ENCODE results near the gene CRLF2. TPM values are rescaled to one million over a fixed set of nuclear protein-coding genes. Genes with fewer than 3 reads are reported as not detected.

The CRLF2 gene
- total and polyA plus RNA-seq, 2 of the 8 experiments (the other 6 are each of a cell fraction or from before 2014, with no cell fraction given): 0.06 TPM; not detected in 1

GRCh38 chrX:1165535-1166196 is 46.8 kb downstream of the CRLF2 start:
- Histone ChIP-seq H2BK12ac (ENCODE audit: low read depth, low read length) (no peak overlapping the region), H3K18ac (ENCODE audit: extremely low read depth, low read length) (no peak overlapping the region), H3K36me3 (ENCODE audit: control insufficient read depth in 2 of 4, insufficient read depth in 4 of 4, low read length in 3 of 4) (no peaks in the 10 kb centered on the region), H4K20me1 (replicated peaks in 1 of 2; ENCODE audit: control insufficient read depth in 1 of 2, insufficient read depth in 2 of 2, low read length in 2 of 2) (no peaks in the 10 kb centered on the region), H2AFZ (ENCODE audit: low read length) (no peak overlapping the region), H3K9me3 (ENCODE audit: insufficient read depth in 2 of 2, low read depth in 1 of 2, low read length in 1 of 2) (peaks cover 0 to 3% of the 10 kb centered on the region in 2 experiments; a peak in 1 of 4 replicates), H3K4me1 (replicated peaks in 1 of 4; ENCODE audit: control insufficient read depth in 3 of 4, insufficient read depth in 4 of 4, low read length in 3 of 4) (peaks cover 0 to 3% (median 2%) of the 10 kb centered on the region in 4 experiments; a peak in 2 of 7 replicates), H2BK120ac (replicated peaks; ENCODE audit: low read depth, low read length) (peak overlapping the region; percentile 29), H2BK15ac (ENCODE audit: low read length) (no peak overlapping the region), H4K91ac (replicated peaks; ENCODE audit: insufficient read length, low read length) (no peak overlapping the region), H3K27ac (ENCODE audit: low read depth, low read length) (no peak overlapping the region), H4K8ac (ENCODE audit: extremely low read depth, insufficient read depth, low read length) (no peak overlapping the region), H3K23ac (ENCODE audit: insufficient read length) (no peak overlapping the region), H4K5ac (ENCODE audit: insufficient read length, low read depth, low read length) (peak overlapping the region; percentile 29), H2BK5ac (ENCODE audit: low read depth, low read length) (no peak overlapping the region), H3K9ac (replicated peaks in 1 of 4; ENCODE audit: extremely low read depth in 1 of 4, low read depth in 3 of 4, low read length in 3 of 4) (no peak overlapping the region), H3K79me2 (ENCODE audit: control insufficient read depth in 1 of 2, insufficient read depth in 2 of 2, low read length in 2 of 2) (no peaks in the 10 kb centered on the region), H3K27me3 (replicated peaks in 1 of 4; ENCODE audit: control insufficient read depth in 3 of 4, extremely low read depth in 1 of 4, insufficient read depth in 3 of 4, low read length in 3 of 4) (no peaks in the 10 kb centered on the region), H2AK5ac (ENCODE audit: low read depth, low read length) (no peak overlapping the region), H2BK20ac (ENCODE audit: low read length) (no peak overlapping the region; the same call in 1 of the 2 replicates), H3K56ac (replicated peaks; ENCODE audit: insufficient read length, low read depth, low read length) (no peak overlapping the region), H3K79me1 (ENCODE audit: low read depth, low read length) (no peaks in the 10 kb centered on the region), H3K23me2 (ENCODE audit: low read depth, low read length) (peaks cover 1% of the 10 kb centered on the region; the same call in 1 of the 2 replicates), H3K4me2 (ENCODE audit: insufficient read depth in 1 of 2, low read depth in 2 of 2, low read length in 2 of 2) (no peak overlapping the region), H3K4ac (replicated peaks; ENCODE audit: insufficient read length, low read depth, low read length) (no peak overlapping the region), H3K14ac (ENCODE audit: insufficient read length) (no peak overlapping the region), H3K4me3 (ENCODE audit: extremely low read depth in 1 of 4, insufficient read depth in 2 of 4, low read depth in 3 of 4, low read length in 4 of 4) (no peak overlapping the region)
- FAIRE-seq (no peak), DNase-seq (ENCODE audit: low read depth in 1 of 2, low spot score in 2 of 2) (peak in 1 of 2 experiments; percentile 47)
- WGBS, 2 experiments (ENCODE audit: extremely low coverage in 1 of 2, insufficient coverage in 1 of 2, insufficient read length in 1 of 2, insufficient replicate concordance in 2 of 2, low coverage in 1 of 2, low lambda C conversion rate in 2 of 2, missing lambda C conversion rate in 1 of 2): 71% methylated on average over 12 of the region's 12 CpGs; no CpG with 5 or more reads in 1 of the 2 experiments
- POLR2A ChIA-PET (ENCODE audit: partially characterized antibody): no interaction called here
- TF ChIP-seq EP300 (IDR thresholded peaks at IDR 0.05; ENCODE audit: borderline replicate concordance in 1 of 2, low read depth in 2 of 2, low read length in 2 of 2) (no peak), ASH2L (IDR thresholded peaks at IDR 0.05; ENCODE audit: low read length) (no peak)
- CTCF ChIA-PET (ENCODE audit: partially characterized antibody): no interaction called here
